Thoracic aorta endothelial cell (primary cell): ENCODE measurements around the gene NUDT11. TPM values are rescaled to one million over a fixed set of nuclear protein-coding genes. Genes with fewer than 3 reads are reported as not detected.

Experiments
- total RNA-seq: library from RNA; depleted of rRNA; stranded (reverse); fragments of >200 nt; gene quantifications from 2 replicates; pipeline ENCODE4 v1.2.3, GENCODE V29; 2012

Gene NUDT11
- total RNA-seq: 4.6 and 9.0 TPM in 2 replicates

DNA sequence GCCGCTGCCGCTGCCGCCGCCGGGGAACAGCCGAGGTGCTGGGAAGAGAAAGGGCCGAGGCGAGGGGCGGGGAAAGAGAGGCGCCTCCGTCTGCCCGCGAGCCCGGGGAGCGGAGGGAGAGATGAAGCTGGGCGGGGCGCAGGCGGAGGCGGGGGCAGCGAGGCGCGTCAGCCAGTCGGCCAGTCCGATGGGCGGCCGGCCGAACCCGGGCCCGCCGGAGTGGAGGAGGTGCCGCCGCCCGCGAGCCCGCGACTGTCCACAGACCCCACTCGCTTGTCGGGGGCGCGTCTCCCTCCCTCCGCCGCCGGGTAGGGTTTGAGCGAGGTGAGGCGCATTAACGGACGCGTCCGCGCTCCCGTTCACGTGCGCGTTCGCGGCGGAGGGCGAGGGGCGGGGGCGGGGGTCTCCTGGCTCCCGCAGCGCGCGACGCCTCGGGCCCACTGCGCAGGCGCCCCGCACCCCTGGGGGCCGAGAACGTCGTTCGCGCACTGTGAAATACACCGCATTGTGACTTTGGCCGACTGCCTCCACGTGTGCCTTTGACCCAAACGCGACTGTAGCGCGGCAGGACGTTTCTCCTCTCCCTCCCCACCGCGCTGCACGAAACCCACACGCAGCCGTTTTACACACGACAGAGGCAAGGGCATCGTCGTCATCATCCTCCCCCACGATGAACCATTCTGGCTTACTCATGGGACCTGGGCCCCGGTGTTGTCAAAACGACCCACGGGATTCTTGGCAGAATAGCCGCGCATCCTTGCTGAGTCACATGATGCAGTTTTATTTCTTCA, at the start of gene NUDT11:
Gene NUDT11 (minus strand): TSS at position 92 of the 791 bp plus-strand sequence. CDS start 148 bp downstream, outside the sequence.

Other genes with a start within 250 kb of the NUDT11 start
- 0.43 and 1.5 TPM in 2 replicates for gene NUDT10, start 163.8 kb downstream of the NUDT11 start, total RNA-seq
- not detected in 2 replicates for gene CENPVL3, start 122.3 kb upstream of the NUDT11 start, total RNA-seq
- gene CENPVL2, start 186.2 kb upstream of the NUDT11 start, total RNA-seq: not detected in 2 replicates
- gene CENPVL1, start 213.9 kb upstream of the NUDT11 start, total RNA-seq: not detected in 2 replicates
- 9.5 and 9.7 TPM in 2 replicates for gene GSPT2, start 246.8 kb upstream of the NUDT11 start, total RNA-seq